ENCODE measurements around the gene TSC22D1.

TSC22D1 gene

GRCh38 chr13:44561351-44561750 lies 14.8 kb downstream of the TSC22D1 start:
- ChIA-PET POLR2A (no interaction called here), CTCF (no interaction called here)
- no peak for DNase-seq (ENCODE audit: extremely low spot score)
- TF ChIP-seq L3MBTL2 (conservative IDR thresholded peaks at IDR 0.05), result no peak
- TF ChIP-seq PKNOX1 (IDR thresholded peaks at IDR 0.05), result no peak
- TF ChIP-seq BHLHE40 (IDR thresholded peaks at IDR 0.05; ENCODE audit: borderline replicate concordance), result no peak

GRCh38 chr13:44557986-44558385 lies 18.1 kb downstream of the TSC22D1 start:
- CTCF ChIA-PET, result no interaction called here
- DNase-seq (ENCODE audit: extremely low spot score), result no peak
- POLR2A ChIA-PET, result no interaction called here
- TF ChIP-seq HDGF (IDR thresholded peaks at IDR 0.05; ENCODE audit: borderline replicate concordance), result no peak
- TF ChIP-seq SUZ12 (IDR thresholded peaks at IDR 0.05), result no peak
- TF ChIP-seq PKNOX1 (IDR thresholded peaks at IDR 0.05), result no peak
- TF ChIP-seq FOXA1 (IDR thresholded peaks at IDR 0.05), result no peak
- TF ChIP-seq FOXK2 (IDR thresholded peaks at IDR 0.05), result no peak
- no peak for TF ChIP-seq NFRKB (IDR thresholded peaks at IDR 0.05)
- no peak for TF ChIP-seq CTBP1 (IDR thresholded peaks at IDR 0.05; ENCODE audit: borderline replicate concordance)
- no peak for TF ChIP-seq ELF4 (IDR thresholded peaks at IDR 0.05)
- TF ChIP-seq LEF1 (IDR thresholded peaks at IDR 0.05; ENCODE audit: borderline replicate concordance), result no peak
- no peak for TF ChIP-seq L3MBTL2 (conservative IDR thresholded peaks at IDR 0.05)
- TF ChIP-seq BHLHE40 (IDR thresholded peaks at IDR 0.05; ENCODE audit: borderline replicate concordance), result no peak
- TF ChIP-seq TARDBP (IDR thresholded peaks at IDR 0.05), result no peak
- TF ChIP-seq SP1 (IDR thresholded peaks at IDR 0.05), result no peak
- no peak for TF ChIP-seq ZNF384 (IDR thresholded peaks at IDR 0.05)
- TF ChIP-seq ARNT (IDR thresholded peaks at IDR 0.05), result no peak
- TF ChIP-seq FOXM1 (IDR thresholded peaks at IDR 0.05; ENCODE audit: borderline replicate concordance), result no peak

DNA sequence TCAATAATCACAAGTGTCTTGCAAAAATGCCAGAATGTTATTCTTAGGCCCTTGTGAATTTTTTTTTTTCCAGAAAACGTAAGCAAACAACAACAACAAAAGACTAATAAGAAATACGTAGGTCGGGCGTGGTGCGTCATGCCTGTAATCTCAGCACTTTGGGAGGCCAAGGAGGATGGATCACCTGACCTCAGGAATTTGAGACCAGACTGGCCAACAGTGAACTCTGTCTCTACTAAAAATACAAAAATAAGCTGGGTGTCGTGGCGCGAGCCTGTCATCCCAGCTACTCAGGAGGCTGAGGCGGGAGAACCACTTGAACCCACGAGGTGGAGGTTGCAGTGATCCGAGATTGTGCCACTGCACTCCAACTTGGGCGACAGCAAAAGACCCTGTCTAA lies 20.9 kb downstream of the TSC22D1 start:
- POLR2A ChIA-PET, result no interaction called here
- TF ChIP-seq PKNOX1 (IDR thresholded peaks at IDR 0.05), result no peak
- no peak for DNase-seq (ENCODE audit: extremely low spot score)
- CTCF ChIA-PET, result no interaction called here

DNA sequence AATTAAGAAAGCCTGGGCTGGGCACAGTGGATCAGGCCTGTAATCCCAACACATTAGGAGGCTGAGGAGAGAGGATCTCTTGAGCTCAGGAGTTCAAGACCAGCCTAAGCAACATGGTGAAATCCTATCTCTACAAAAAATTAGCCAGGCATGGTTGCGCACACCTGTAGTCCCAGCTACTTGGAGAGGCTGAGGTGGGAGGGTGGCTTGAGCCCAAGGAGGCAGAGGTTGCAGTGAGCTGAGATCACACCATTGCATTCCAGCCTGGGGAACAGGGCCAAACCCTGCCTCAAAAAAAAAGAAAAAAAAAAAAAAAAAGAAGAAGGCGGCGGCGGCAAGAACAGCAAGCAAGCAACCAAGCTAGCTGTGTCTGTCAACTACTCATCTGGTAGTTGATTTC lies 26.7 kb downstream of the TSC22D1 start:
- ChIA-PET POLR2A (interaction anchor here (1.0 kb wide), 1 partner anchor 11 kb away, joined by 3 read pairs; no protein-coding TSS in a partner anchor), CTCF (no interaction called here)
- TF ChIP-seq PKNOX1 (IDR thresholded peaks at IDR 0.05), result no peak
- no peak for TF ChIP-seq ELF4 (IDR thresholded peaks at IDR 0.05)
- TF ChIP-seq SUZ12 (IDR thresholded peaks at IDR 0.05), result no peak
- TF ChIP-seq ZNF384 (IDR thresholded peaks at IDR 0.05), result no peak
- no peak for TF ChIP-seq LEF1 (IDR thresholded peaks at IDR 0.05; ENCODE audit: borderline replicate concordance)
- no peak for TF ChIP-seq NFRKB (IDR thresholded peaks at IDR 0.05)
- no peak for TF ChIP-seq CTBP1 (IDR thresholded peaks at IDR 0.05; ENCODE audit: borderline replicate concordance)
- no peak for TF ChIP-seq FOXM1 (IDR thresholded peaks at IDR 0.05; ENCODE audit: borderline replicate concordance)
- no peak for TF ChIP-seq L3MBTL2 (conservative IDR thresholded peaks at IDR 0.05)
- no peak for TF ChIP-seq BHLHE40 (IDR thresholded peaks at IDR 0.05; ENCODE audit: borderline replicate concordance)
- no peak for TF ChIP-seq ARNT (IDR thresholded peaks at IDR 0.05)
- no peak for TF ChIP-seq SP1 (IDR thresholded peaks at IDR 0.05)
- no peak for TF ChIP-seq TARDBP (IDR thresholded peaks at IDR 0.05)
- no peak for TF ChIP-seq HDGF (IDR thresholded peaks at IDR 0.05; ENCODE audit: borderline replicate concordance)
- no peak for TF ChIP-seq FOXK2 (IDR thresholded peaks at IDR 0.05)
- no peak for TF ChIP-seq FOXA1 (IDR thresholded peaks at IDR 0.05)
- DNase-seq (ENCODE audit: extremely low spot score), result no peak

- DNase-seq (ENCODE audit: extremely low spot score), result no peak
- ChIA-PET CTCF (no interaction called here), POLR2A (no interaction called here)
- TF ChIP-seq SP1 (IDR thresholded peaks at IDR 0.05) (no peak), BHLHE40 (IDR thresholded peaks at IDR 0.05; ENCODE audit: borderline replicate concordance) (no peak), FOXK2 (IDR thresholded peaks at IDR 0.05) (no peak), CTBP1 (IDR thresholded peaks at IDR 0.05; ENCODE audit: borderline replicate concordance) (no peak), LEF1 (IDR thresholded peaks at IDR 0.05; ENCODE audit: borderline replicate concordance) (no peak), HDGF (IDR thresholded peaks at IDR 0.05; ENCODE audit: borderline replicate concordance) (no peak), FOXM1 (IDR thresholded peaks at IDR 0.05; ENCODE audit: borderline replicate concordance) (no peak), ARNT (IDR thresholded peaks at IDR 0.05) (no peak), TARDBP (IDR thresholded peaks at IDR 0.05) (no peak), L3MBTL2 (conservative IDR thresholded peaks at IDR 0.05) (no peak)
Observed at GRCh38 chr13:44546164-44546563, 30.0 kb downstream of the TSC22D1 start.

GRCh38 chr13:44543369-44543768 lies 32.8 kb downstream of the TSC22D1 start:
- ChIA-PET POLR2A (no interaction called here), CTCF (no interaction called here)
- no peak for TF ChIP-seq BHLHE40 (IDR thresholded peaks at IDR 0.05; ENCODE audit: borderline replicate concordance)
- no peak for TF ChIP-seq L3MBTL2 (conservative IDR thresholded peaks at IDR 0.05)
- TF ChIP-seq HDGF (IDR thresholded peaks at IDR 0.05; ENCODE audit: borderline replicate concordance), result no peak
- no peak for TF ChIP-seq TARDBP (IDR thresholded peaks at IDR 0.05)
- TF ChIP-seq NFRKB (IDR thresholded peaks at IDR 0.05), result no peak
- TF ChIP-seq ARNT (IDR thresholded peaks at IDR 0.05), result no peak
- TF ChIP-seq FOXA1 (IDR thresholded peaks at IDR 0.05), result no peak
- TF ChIP-seq ELF4 (IDR thresholded peaks at IDR 0.05), result no peak
- no peak for TF ChIP-seq LEF1 (IDR thresholded peaks at IDR 0.05; ENCODE audit: borderline replicate concordance)
- TF ChIP-seq SUZ12 (IDR thresholded peaks at IDR 0.05), result no peak
- TF ChIP-seq CTBP1 (IDR thresholded peaks at IDR 0.05; ENCODE audit: borderline replicate concordance), result no peak
- TF ChIP-seq SP1 (IDR thresholded peaks at IDR 0.05), result no peak
- no peak for TF ChIP-seq FOXM1 (IDR thresholded peaks at IDR 0.05; ENCODE audit: borderline replicate concordance)
- no peak for TF ChIP-seq ZNF384 (IDR thresholded peaks at IDR 0.05)
- no peak for TF ChIP-seq FOXK2 (IDR thresholded peaks at IDR 0.05)
- no peak for TF ChIP-seq PKNOX1 (IDR thresholded peaks at IDR 0.05)
- DNase-seq (ENCODE audit: extremely low spot score), result no peak

All from HEK293T (cell line).